Ovary (tissue), 3 donors: ENCODE measurements around the gene LRRC61.

Experiments
- CTCF ChIP-seq, 3 donors: fragments of 450-650 bp in 2 of 3; fragments of 200-600 bp in 1 of 3; IDR thresholded peaks; one replicate each; pipeline versions ENCODE4 v1.5.1 to v1.8.0; 2016 to 2022; ENCODE audit warnings: antibody characterized with exemption in 3 of 3, mild to moderate bottlenecking in 1 of 3
- EP300 ChIP-seq: sonication (generic); formaldehyde crosslinking; IDR thresholded peaks from one replicate; pipeline ENCODE4 v1.6.1; 2017; ENCODE audit warnings: antibody characterized with exemption
- POLR2A ChIP-seq: fragments of 450-650 bp; IDR thresholded peaks from one replicate; pipeline ENCODE4 v1.6.1; 2017; ENCODE audit warnings: antibody characterized with exemption, mild to moderate bottlenecking, moderate library complexity
- donor health status: DM: no; HTN: no; CAD: no.

DNA sequence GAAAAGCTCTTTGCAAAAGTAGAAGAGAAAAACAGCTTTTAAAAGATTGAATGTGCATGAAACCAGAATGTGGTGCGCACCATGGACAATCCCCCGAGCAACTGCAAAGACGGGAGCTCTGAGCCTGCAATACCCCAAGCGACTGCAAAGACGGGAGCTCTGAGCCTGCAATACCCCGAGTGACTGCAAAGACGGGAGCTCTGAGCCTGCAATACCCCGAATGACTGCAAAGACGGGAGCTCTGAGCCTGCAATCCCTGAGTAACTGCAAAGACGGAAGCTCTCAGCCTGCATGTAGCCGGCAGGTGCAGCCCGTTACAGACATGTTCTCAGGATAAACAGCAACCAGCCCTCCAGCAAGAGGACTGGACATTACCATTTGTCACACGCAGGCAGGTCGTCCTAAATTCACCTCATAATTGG, 62.2 kb downstream of the LRRC61 start:
- no peak for TF ChIP-seq POLR2A
- TF ChIP-seq CTCF (IDR thresholded peaks at IDR 0.05): no peak
- no peak for TF ChIP-seq EP300
